GM12878 (cell line): ENCODE data around the gene ASXL2. TPM values are rescaled to one million over a fixed set of nuclear protein-coding genes. Genes with fewer than 3 reads are reported as not detected.

Experiments used
- ATAC-seq: fragments of 200-7000 bp; cut with Tn5 transposase; 3 replicates; pipeline ENCODE4 v1.9.1; 2020; ENCODE audit warnings: mild to moderate bottlenecking, moderate library complexity
- BruUV-seq: library from RNA; stranded (reverse); fragments of 400-500 nt; replicated peaks from 2 replicates; lab custom pipeline; 2021; lab: Mats Ljungman, UMichigan
- CTCF ChIA-PET: fragments of 300-600 bp; sonication (Branson Sonifier 250); formaldehyde crosslinking; extraction: SDS; loops from one replicate; lab custom pipeline; 2021; ENCODE audit warnings: inconsistent platforms; lab: Yijun Ruan, JAX
- POLR2A ChIA-PET: fragments of 350-600 bp; formaldehyde crosslinking; extraction: SDS; loops from one replicate; lab custom pipeline; 2021; ENCODE audit warnings: inconsistent platforms; lab: Charles Lee
- RAD21 ChIA-PET: fragments of 300-600 bp; sonication (Branson Sonifier 250); formaldehyde crosslinking; loops from one replicate; lab custom pipeline; 2023; ENCODE audit warnings: antibody characterized with exemption; ENCODE audit not compliant: unreplicated experiment; lab: Charles Lee
- SMC1A ChIA-PET: fragments of 300-600 bp; sonication (Branson Sonifier 250); formaldehyde crosslinking; loops from one replicate; lab custom pipeline; 2023; ENCODE audit not compliant: unreplicated experiment, uncharacterized antibody; lab: Charles Lee
- DNase-seq: peaks from one replicate; pipeline ENCODE4 v3.0.0-alpha.2; 2011; ENCODE audit warnings: low read depth, low spot score
- FAIRE-seq: peaks from 3 replicates; lab custom pipeline; 2011; peaks lifted over from hg19 to GRCh38; lab: Jason Lieb, UNC
- H2AFZ ChIP-seq: 2 replicates; pipeline ENCODE4 v1.6.0; 2011; ENCODE audit warnings: low read depth, low read length, control low read depth; ENCODE audit not compliant: control insufficient read depth
- H3K27ac ChIP-seq: 2 replicates; pipeline ENCODE4 v1.5.1; 2011; ENCODE audit warnings: control low read depth; ENCODE audit not compliant: control insufficient read depth, insufficient read depth
- H3K27me3 ChIP-seq, 2 experiments: replicated peaks in 1 of 2; 2 replicates each; pipeline versions ENCODE4 v1.6.0 to v1.6.1; 2011; ENCODE audit warnings: low read length in 1 of 2; ENCODE audit not compliant: control insufficient read depth in 2 of 2, insufficient read depth in 2 of 2
- H3K36me3 ChIP-seq, 2 experiments: 2 replicates each; pipeline ENCODE4 v1.5.1; 2011; ENCODE audit warnings: low read length in 1 of 2; ENCODE audit not compliant: control insufficient read depth in 2 of 2, insufficient read depth in 2 of 2
- H3K4me1 ChIP-seq: 2 replicates; pipeline ENCODE4 v1.6.1; 2011; ENCODE audit warnings: mild to moderate bottlenecking, low read length, moderate library complexity, mixed read lengths; ENCODE audit not compliant: control insufficient read depth, insufficient read depth
- H3K4me2 ChIP-seq: 2 replicates; pipeline ENCODE4 v1.6.0; 2011; ENCODE audit warnings: control low read depth; ENCODE audit not compliant: control insufficient read depth, insufficient read depth
- H3K4me3 ChIP-seq: fragments of 200-600 bp; sonication (generic); 2 replicates; pipeline ENCODE4 v1.5.1; 2016
- H3K79me2 ChIP-seq: 2 replicates; pipeline ENCODE4 v1.6.0; 2011; ENCODE audit warnings: low read length; ENCODE audit not compliant: control insufficient read depth, insufficient read depth
- H3K9ac ChIP-seq: 2 replicates; pipeline ENCODE4 v1.8.0; 2011; ENCODE audit warnings: low read length, control low read depth, mixed read lengths; ENCODE audit not compliant: control insufficient read depth, insufficient read depth
- H3K9me3 ChIP-seq: replicated peaks from 3 replicates; pipeline ENCODE4 v1.5.1; 2011; ENCODE audit warnings: mild to moderate bottlenecking, low read length; ENCODE audit not compliant: control insufficient read depth, insufficient read depth
- H4K20me1 ChIP-seq: 2 replicates; pipeline ENCODE4 v1.6.0; 2011; ENCODE audit not compliant: control insufficient read depth, insufficient read depth
- CTCF ChIP-seq, 3 experiments: IDR thresholded peaks in 2 of 3; conservative IDR thresholded peaks in 1 of 3; 2 replicates each; pipeline ENCODE4 v1.5.1; 2011; ENCODE audit warnings: low read depth in 3 of 3, low read length in 3 of 3, mild to moderate bottlenecking in 3 of 3, control low read depth in 2 of 3, moderate library complexity in 2 of 3, inconsistent platforms in 1 of 3, mixed read lengths in 1 of 3; ENCODE audit not compliant: control insufficient read depth in 2 of 3, insufficient read depth in 1 of 3; ENCODE audit errors: extremely low read depth in 1 of 3
- NFYA ChIP-seq: IDR thresholded peaks from 2 replicates; pipeline ENCODE4 v1.6.1; 2011; ENCODE audit warnings: low read depth, mild to moderate bottlenecking, low read length, improper control_type of control experiment, borderline replicate concordance
- NKRF ChIP-seq: fragments of 450-650 bp; conservative IDR thresholded peaks from 2 replicates; pipeline ENCODE4 v1.6.1; 2017; ENCODE audit warnings: mild to moderate bottlenecking, moderate library complexity
- PAX8 ChIP-seq: fragments of 450-650 bp; IDR thresholded peaks from 2 replicates; pipeline ENCODE4 v1.6.1; 2017; ENCODE audit warnings: mild to moderate bottlenecking, moderate library complexity
- RAD51 ChIP-seq: fragments of 450-650 bp; IDR thresholded peaks from 2 replicates; pipeline ENCODE4 v1.6.1; 2016; ENCODE audit warnings: moderate library complexity, mild to moderate bottlenecking, inconsistent platforms
- SKIL ChIP-seq: fragments of 450-650 bp; IDR thresholded peaks from 2 replicates; pipeline ENCODE4 v1.6.1; 2017; ENCODE audit warnings: mild to moderate bottlenecking, low read depth, inconsistent platforms; ENCODE audit not compliant: poor library complexity, severe bottlenecking
- SP1 ChIP-seq: IDR thresholded peaks from one replicate; pipeline ENCODE4 v1.6.1; 2011; ENCODE audit warnings: low read depth, low read length
- STAT3 ChIP-seq: IDR thresholded peaks from 2 replicates; pipeline ENCODE4 v1.6.1; 2011; ENCODE audit warnings: low read depth, low read length, improper control_type of control experiment
- TCF12 ChIP-seq: IDR thresholded peaks from 2 replicates; pipeline ENCODE4 v1.6.1; 2011; ENCODE audit warnings: low read depth, mild to moderate bottlenecking, low read length
- ZBED1 ChIP-seq: IDR thresholded peaks from 2 replicates; pipeline ENCODE4 v1.6.1; 2016; ENCODE audit warnings: borderline replicate concordance
- ZNF207 ChIP-seq: fragments of 450-650 bp; IDR thresholded peaks from 2 replicates; pipeline ENCODE4 v1.6.1; 2014; ENCODE audit warnings: antibody characterized with exemption, mild to moderate bottlenecking, borderline replicate concordance
- WGBS: methylation state at CpG from one replicate; pipeline ENCODE4 v1.1.6; 2016; ENCODE audit warnings: low lambda C conversion rate; ENCODE audit not compliant: insufficient replicate concordance, insufficient coverage; ENCODE audit errors: missing lambda C conversion rate; 5-methylcytosine and 5-hydroxymethylcytosine counted together
- in situ Hi-C: fragments of 300-500 bp; cut with MboI; formaldehyde crosslinking; loops from 9 replicates; pipeline ENCODE4 v1.14.3; 2018; ENCODE audit warnings: mixed read lengths
- intact Hi-C: fragments of 100-400 bp; cut with micrococcal nuclease; formaldehyde crosslinking; loops from one replicate; pipeline ENCODE4 v1.14.2; 2022; ENCODE audit not compliant: unreplicated experiment
- polyA plus RNA-seq, 11 experiments: library from polyadenylated mRNA; depleted of rRNA in 4 of 11; unstranded in 6 of 11; stranded (reverse) in 5 of 11; fragments of >200 nt; fragmentation: Nextera tagmentation in 4 of 11; fragmentation: Illumina TruSeq in 1 of 11; extraction: Ambion mirVana in 4 of 11; extraction: Trizol in 1 of 11; gene quantifications; 1 replicate in 1 of 11; 2 replicates in 10 of 11; pipeline versions ENCODE4 v1.2.1 to v1.2.3, GENCODE V29; 2011 to 2016; ENCODE audit warnings: inconsistent platforms in 2 of 11, missing spikeins in 2 of 11, low read depth in 1 of 11
- total RNA-seq, 4 experiments: library from RNA; depleted of rRNA in 3 of 4; stranded (reverse); fragments of >200 nt in 3 of 4; fragmentation: Illumina TruSeq in 1 of 4; extraction: Trizol in 1 of 4; gene quantifications; 2 replicates each; pipeline versions ENCODE4 v1.2.1 to v1.2.3, GENCODE V29; 2013 to 2021
- TF ChIP-seq, protein P1 (sequence below): fragments of 450-650 bp; IDR thresholded peaks from 2 replicates; pipeline ENCODE4 v1.6.1; 2018; ENCODE audit warnings: mild to moderate bottlenecking, low read depth, moderate library complexity; ENCODE audit not compliant: partially characterized antibody
- TF ChIP-seq, protein P2 (sequence below): fragments of 450-650 bp; IDR thresholded peaks from 2 replicates; pipeline ENCODE4 v1.6.1; 2017; ENCODE audit warnings: borderline replicate concordance

Gene ASXL2
- total and polyA plus RNA-seq, 10 of the 15 experiments (the other 5 are each of a cell fraction or from before 2014, with no cell fraction given): 1.3 to 17.7 (median 5.5) TPM

DNA sequence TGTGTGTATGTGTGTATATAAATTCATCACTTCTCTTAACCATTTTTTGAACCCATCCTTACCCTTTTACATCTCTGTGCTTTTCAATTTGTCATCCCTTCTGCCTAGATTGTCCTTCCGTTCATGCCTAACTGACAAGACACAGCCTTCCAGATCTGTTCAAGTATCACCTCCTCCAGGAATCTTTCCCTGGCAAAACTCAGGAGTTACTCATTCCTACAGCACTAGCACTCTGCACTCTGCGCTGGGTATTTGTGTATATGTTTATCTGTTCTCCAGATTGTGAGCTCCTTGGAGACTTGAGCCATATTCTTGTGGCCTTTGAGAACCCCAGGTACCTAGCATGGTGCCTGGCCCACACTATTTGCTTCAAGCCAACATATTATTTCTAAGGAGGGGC, 26.8 kb upstream of the ASXL2 start:
- no peak overlapping the region for H3K9ac ChIP-seq
- RAD21 ChIA-PET: no interaction called here
- no peak overlapping the region for H3K27ac ChIP-seq
- POLR2A ChIA-PET: no interaction called here
- no peaks in the 10 kb centered on the region for H4K20me1 ChIP-seq
- no peak for DNase-seq
- H3K27me3 ChIP-seq: no peaks in the 10 kb centered on the region; a peak in 1 of 4 replicates
- BruUV-seq: no TSS peak
- H2AFZ ChIP-seq: no peak overlapping the region
- SMC1A ChIA-PET: interaction anchor here (1.0 kb wide), 1 partner anchor 13 kb away, joined by 3 read pairs; no protein-coding TSS in a partner anchor
- CTCF ChIA-PET: interaction anchor here (1.3 kb wide), 1 partner anchor 53 kb away, joined by 3 read pairs; no protein-coding TSS in a partner anchor
- no peak for ATAC-seq
- H3K36me3 ChIP-seq: no peaks in the 10 kb centered on the region
- FAIRE-seq: no peak
- 93% methylated on average over 2 of the region's 2 CpGs for whole genome bisulfite sequencing
- no peaks in the 10 kb centered on the region for H3K9me3 ChIP-seq
- in situ Hi-C loops (no loop called here), intact Hi-C loops (no loop called here)
- H3K4me3 ChIP-seq: no peak overlapping the region
- no peak overlapping the region for H3K4me2 ChIP-seq
- no peaks in the 10 kb centered on the region for H3K4me1 ChIP-seq
- no peaks in the 10 kb centered on the region for H3K79me2 ChIP-seq
- TF ChIP-seq, protein P1, sequence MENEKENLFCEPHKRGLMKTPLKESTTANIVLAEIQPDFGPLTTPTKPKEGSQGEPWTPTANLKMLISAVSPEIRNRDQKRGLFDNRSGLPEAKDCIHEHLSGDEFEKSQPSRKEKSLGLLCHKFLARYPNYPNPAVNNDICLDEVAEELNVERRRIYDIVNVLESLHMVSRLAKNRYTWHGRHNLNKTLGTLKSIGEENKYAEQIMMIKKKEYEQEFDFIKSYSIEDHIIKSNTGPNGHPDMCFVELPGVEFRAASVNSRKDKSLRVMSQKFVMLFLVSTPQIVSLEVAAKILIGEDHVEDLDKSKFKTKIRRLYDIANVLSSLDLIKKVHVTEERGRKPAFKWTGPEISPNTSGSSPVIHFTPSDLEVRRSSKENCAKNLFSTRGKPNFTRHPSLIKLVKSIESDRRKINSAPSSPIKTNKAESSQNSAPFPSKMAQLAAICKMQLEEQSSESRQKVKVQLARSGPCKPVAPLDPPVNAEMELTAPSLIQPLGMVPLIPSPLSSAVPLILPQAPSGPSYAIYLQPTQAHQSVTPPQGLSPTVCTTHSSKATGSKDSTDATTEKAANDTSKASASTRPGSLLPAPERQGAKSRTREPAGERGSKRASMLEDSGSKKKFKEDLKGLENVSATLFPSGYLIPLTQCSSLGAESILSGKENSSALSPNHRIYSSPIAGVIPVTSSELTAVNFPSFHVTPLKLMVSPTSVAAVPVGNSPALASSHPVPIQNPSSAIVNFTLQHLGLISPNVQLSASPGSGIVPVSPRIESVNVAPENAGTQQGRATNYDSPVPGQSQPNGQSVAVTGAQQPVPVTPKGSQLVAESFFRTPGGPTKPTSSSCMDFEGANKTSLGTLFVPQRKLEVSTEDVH: no peak
- TF ChIP-seq TCF12: no peak
- no peak for TF ChIP-seq STAT3
- TF ChIP-seq, protein P2, sequence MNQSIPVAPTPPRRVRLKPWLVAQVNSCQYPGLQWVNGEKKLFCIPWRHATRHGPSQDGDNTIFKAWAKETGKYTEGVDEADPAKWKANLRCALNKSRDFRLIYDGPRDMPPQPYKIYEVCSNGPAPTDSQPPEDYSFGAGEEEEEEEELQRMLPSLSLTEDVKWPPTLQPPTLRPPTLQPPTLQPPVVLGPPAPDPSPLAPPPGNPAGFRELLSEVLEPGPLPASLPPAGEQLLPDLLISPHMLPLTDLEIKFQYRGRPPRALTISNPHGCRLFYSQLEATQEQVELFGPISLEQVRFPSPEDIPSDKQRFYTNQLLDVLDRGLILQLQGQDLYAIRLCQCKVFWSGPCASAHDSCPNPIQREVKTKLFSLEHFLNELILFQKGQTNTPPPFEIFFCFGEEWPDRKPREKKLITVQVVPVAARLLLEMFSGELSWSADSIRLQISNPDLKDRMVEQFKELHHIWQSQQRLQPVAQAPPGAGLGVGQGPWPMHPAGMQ: no peak
- no peak for TF ChIP-seq NFYA
- TF ChIP-seq CTCF (IDR thresholded peaks at IDR 0.05 in 2 of 3, conservative IDR thresholded peaks at IDR 0.05 in 1 of 3; ENCODE audit: control insufficient read depth in 2 of 3, extremely low read depth in 1 of 3, insufficient read depth in 1 of 3, low read depth in 3 of 3, low read length in 3 of 3): no peak
- TF ChIP-seq SP1: no peak
- no peak for TF ChIP-seq PAX8
- TF ChIP-seq ZBED1: no peak
- no peak for TF ChIP-seq RAD51
- no peak for TF ChIP-seq ZNF207
- TF ChIP-seq SKIL: no peak
- no peak for TF ChIP-seq NKRF
